Astrocyte of the cerebellum (primary cell): ENCODE measurements around the gene OGFRL1.

ENCODE experiments used
- DNase-seq: peaks from one replicate; pipeline ENCODE4 v3.0.0-alpha.2; 2011; ENCODE audit warnings: low read depth
- H3K4me3 ChIP-seq: 2 replicates; pipeline ENCODE4 v1.5.1; 2011; ENCODE audit warnings: mild to moderate bottlenecking, low read depth, low read length, moderate library complexity
- in situ Hi-C: cut with HindIII; loops from 2 replicates; pipeline ENCODE4 v1.10.0; 2017; ENCODE audit warnings: low sequenced_read_pairs
- TF ChIP-seq, protein P1 (sequence below): IDR thresholded peaks from 2 replicates; pipeline ENCODE4 v1.5.1; 2012; ENCODE audit warnings: low read length, low read depth, moderate library complexity, mild to moderate bottlenecking; ENCODE audit errors: missing control alignments

Gene OGFRL1

DNA sequence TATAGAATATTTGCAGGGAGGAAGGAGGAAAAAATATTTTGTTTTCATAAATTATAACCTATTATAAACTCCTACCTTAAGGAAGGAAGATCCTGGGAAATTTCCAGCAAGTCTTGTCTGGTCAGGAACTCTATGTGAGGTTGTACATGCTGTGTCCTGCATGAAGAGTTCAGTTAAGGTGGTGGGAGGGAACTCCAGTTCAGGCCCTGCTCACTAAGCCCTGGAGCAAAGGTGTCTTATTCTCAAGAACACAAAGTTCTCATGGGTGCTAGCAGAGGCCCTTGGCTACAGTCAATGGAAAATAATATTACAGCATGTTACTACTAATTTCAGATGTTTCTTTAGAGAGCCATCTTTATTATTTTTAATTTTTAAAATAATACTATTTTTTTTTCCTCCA lies 3.8 kb upstream of the OGFRL1 start:
- TF ChIP-seq, protein P1, sequence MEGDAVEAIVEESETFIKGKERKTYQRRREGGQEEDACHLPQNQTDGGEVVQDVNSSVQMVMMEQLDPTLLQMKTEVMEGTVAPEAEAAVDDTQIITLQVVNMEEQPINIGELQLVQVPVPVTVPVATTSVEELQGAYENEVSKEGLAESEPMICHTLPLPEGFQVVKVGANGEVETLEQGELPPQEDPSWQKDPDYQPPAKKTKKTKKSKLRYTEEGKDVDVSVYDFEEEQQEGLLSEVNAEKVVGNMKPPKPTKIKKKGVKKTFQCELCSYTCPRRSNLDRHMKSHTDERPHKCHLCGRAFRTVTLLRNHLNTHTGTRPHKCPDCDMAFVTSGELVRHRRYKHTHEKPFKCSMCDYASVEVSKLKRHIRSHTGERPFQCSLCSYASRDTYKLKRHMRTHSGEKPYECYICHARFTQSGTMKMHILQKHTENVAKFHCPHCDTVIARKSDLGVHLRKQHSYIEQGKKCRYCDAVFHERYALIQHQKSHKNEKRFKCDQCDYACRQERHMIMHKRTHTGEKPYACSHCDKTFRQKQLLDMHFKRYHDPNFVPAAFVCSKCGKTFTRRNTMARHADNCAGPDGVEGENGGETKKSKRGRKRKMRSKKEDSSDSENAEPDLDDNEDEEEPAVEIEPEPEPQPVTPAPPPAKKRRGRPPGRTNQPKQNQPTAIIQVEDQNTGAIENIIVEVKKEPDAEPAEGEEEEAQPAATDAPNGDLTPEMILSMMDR: no peak
- no peak for DNase-seq

DNA sequence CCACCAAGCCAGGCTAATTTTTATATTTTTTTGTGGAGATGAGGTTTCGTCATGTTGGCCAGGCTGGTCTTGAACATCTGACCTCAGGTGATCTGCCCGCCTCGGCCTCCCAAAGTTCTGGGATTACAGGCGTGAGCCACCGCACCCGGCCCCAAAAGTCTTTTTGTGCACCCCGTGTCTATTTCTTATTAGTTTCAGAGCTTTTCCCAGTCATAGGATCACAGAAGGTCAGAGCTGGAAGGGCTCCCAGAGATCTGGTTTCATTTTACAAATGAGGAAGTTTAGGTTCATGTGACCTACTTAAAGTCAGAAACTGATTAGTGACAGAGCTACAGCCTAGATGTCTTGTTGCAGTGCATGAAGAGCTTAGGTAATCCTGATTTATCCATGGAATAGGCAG lies 1.6 kb upstream of the OGFRL1 start:
- DNase-seq: no peak
- TF ChIP-seq, protein P1: no peak
- H3K4me3 ChIP-seq: no peak overlapping the region
- in situ Hi-C loops: no loop called here

More for the DNA sequence above, 3.8 kb upstream of the OGFRL1 start:
- in situ Hi-C loops: no loop called here
- no peak overlapping the region for H3K4me3 ChIP-seq

DNA sequence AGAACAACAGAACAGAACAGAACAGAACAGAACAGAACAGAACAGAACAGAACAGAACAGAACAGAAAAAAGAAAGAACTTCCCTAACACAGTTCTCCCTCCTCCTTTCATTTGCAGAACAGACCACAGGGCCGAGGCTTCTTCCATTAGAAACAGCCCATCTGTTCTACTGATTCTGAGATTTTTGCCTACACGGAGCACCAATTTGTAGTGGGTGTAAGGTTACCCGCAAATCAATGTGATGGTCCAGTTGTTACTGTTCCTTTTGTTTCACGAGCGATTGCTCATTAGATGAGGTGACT lies 734 bp upstream of the OGFRL1 start:
- DNase-seq: no peak
- TF ChIP-seq, protein P1: no peak
- H3K4me3 ChIP-seq: peak overlapping the region; percentile 61
- in situ Hi-C loops: no loop called here

DNA sequence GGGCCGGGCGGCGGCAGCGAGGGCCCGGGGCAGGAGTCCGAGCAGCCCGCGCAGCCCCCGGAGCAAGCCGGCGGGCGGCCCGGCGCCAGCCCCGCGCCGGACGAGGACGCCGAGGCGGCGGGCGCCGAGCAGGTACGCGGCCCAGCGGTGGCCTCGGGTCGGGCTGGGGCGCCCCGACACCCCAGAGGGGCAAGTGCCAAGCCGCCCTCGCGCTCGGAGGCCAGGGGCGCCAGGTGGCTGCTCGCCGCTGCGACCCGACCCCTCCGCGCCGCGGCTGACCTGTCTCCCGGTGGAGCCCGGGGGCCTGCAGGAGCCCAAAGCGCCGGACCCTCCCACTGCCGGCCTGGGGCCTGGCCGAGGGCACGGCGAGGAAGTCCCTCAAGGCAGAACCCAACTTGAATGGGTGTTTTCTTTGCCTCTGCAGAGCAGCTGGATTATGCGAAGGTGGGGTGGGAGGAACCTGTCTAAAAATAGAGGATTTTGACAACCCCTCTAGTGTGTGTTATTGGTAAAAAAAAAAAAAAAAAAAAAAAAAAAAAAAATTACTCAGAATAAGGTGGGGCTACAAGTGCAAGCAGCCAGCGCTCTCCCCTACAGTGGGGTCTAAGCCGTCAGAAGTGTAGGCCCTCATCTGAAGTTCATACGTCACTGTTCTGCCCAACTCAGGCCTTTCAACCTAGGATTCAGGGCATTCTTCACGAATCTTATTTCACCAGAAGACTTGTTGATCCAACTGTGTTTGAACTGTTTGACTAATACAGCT lies 609 bp downstream of the OGFRL1 start:
- peak overlapping the region; percentile 61 for H3K4me3 ChIP-seq
- in situ Hi-C loops: no loop called here
- no peak for DNase-seq
- TF ChIP-seq, protein P1: no peak

DNA sequence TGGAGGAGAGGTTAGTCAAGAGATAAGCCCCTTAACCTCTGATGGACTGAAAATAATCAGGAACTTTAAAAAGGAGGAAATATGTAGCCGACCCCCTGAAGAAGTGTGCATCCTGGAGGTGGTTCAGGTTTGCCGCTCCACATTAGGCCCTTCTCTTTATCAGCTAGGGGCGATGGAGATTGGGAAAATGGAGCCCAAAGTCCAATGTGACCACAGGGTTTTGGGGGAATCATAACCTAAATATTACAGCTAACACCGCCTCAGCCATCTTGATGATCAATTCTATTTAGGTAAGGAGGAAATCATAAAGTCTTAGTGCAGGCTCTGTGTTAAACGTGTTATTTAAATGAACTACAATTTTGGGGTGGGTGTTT lies 1.2 kb downstream of the OGFRL1 start:
- peak overlapping the region; percentile 61 for H3K4me3 ChIP-seq
- in situ Hi-C loops: no loop called here
- TF ChIP-seq, protein P1: no peak
- DNase-seq: no peak

DNA sequence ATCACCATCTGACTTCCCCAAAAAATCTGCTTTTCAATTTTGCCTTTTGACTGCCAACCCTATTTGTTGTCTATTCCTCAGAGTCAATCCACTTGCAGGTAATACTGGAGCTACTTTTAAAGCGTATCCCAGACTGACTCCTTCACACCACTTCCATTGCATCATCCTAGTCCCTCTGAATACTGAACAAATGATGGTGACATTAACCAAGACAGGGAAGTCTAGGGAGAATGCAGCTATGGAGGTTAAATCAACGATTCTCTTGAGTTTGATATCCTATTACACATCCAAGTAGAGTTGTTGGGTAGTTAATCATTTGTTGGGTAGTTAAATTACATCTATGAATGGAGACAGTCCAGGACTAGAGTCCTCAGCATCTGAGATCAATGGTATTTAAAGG lies 2.0 kb downstream of the OGFRL1 start:
- DNase-seq: no peak
- H3K4me3 ChIP-seq: no peak overlapping the region
- in situ Hi-C loops: no loop called here
- TF ChIP-seq, protein P1: no peak
